OCI-LY1 (cell line): Measurements from ENCODE around the gene CLTCL1.

ENCODE experiments used
- CTCF ChIP-seq: fragments of 200-600 bp; sonication (generic), shearing (Covaris generic); IDR thresholded peaks from 2 replicates; pipeline ENCODE4 v1.5.1; 2017; ENCODE audit warnings: mild to moderate bottlenecking, antibody characterized with exemption, low read length, moderate library complexity, mixed read lengths
- EZH2 ChIP-seq: fragments of 200-600 bp; sonication (generic), shearing (Covaris generic); IDR thresholded peaks from 2 replicates; pipeline ENCODE4 v1.8.0; 2017; ENCODE audit warnings: borderline replicate concordance, mixed run types, mild to moderate bottlenecking, antibody characterized with exemption, low read length, moderate library complexity, mixed read lengths

- TF ChIP-seq CTCF (no peak), EZH2 (no peak)
These were observed 66.5 kb downstream of the CLTCL1 start for GRCh38 chr22:19224985-19225384.
